NCI-H1417 treated with DMSO at 0.1 percent for 48 hours (cell line): ENCODE data around the gene PLEKHA8.

Experiments used
- DNase-seq: peaks from one replicate; lab custom pipeline; 2025; lab: John Stamatoyannopoulos, UW

Gene PLEKHA8

DNA sequence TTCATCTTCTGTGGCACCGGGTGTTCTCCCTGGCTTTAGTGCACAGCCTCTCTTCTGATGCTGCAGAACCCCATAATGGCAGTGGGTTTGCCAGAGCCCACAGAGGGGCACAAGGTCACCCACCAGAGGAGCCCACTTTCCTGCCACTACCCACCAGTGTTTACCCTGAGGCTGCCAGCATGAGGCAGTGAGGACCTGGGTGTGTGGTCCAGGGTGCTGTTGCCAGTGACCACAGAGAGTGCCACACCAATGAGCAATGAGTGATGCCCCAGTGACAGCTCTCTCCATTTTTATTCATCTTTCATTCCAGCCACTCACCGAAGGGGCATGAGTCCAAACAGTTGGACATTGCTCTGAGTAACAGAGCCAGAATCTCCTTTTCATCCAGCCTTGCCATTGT is 141.4 kb downstream of the PLEKHA8 start:
- no peak for DNase-seq

DNA sequence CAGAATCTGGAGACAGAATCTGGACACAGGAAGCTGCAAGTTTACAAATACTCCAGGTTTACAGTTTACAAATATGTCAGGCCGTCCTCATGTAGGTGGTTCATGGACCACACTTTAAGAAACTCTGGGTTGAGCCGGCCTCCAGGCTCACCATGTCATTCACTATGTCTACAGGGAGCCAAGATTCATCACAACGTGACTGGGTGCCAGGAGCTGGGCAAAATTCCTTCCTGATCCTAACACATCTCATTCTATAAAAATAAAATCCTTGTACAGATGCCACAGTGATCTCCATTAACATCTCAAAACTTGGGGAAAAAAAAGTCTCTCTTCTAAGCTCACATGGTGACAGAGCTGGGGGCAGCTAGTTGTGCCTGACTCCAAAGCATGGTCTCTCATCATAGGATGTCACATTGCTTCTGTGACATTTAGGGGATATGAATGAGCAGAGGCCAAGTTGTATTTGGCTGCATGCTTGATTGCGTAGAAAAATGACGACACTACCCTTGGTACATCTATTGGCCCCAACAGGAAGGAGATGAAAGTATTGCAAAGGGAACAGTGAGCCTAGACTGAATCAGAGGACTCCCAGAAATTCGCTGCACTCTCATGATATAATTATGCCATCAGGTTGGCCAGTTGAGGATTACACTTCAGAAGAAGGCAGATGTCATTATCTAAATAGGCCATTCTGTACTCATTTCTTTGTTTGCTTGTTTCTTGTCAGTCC is 142.4 kb downstream of the PLEKHA8 start:
- no peak for DNase-seq

DNA sequence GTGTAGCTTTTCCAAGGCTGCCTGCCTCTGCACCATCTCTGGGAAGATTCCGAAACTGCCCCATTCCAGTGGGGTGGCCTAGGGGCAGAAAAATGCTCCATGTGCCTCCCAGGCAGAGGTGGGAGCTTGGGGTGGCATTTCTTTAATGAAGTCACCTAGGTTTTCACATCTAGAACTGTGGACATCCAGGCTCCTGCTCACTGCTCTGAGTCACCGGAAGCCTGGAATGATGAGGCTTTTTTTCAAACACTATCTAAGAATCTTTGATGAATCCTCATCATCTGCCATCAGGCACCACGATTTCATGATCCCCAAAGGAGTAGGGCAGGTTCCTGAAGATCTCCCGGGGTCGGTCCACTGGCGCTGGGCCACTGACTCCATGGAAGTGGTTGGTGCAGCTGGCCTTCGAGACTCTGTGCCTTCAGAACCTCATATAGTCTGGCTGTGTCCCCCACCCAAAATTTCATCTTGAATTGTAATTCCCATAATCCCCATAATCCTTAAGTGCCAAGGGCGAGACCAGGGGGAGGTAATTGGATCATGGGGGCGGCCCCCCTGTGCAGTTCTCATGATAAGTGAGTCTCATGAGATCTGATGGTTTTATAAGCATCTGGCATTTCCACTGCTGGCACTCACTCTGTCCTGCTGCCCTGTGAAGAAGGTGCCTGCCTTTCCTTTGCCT is 143.7 kb downstream of the PLEKHA8 start:
- no peak for DNase-seq

DNA sequence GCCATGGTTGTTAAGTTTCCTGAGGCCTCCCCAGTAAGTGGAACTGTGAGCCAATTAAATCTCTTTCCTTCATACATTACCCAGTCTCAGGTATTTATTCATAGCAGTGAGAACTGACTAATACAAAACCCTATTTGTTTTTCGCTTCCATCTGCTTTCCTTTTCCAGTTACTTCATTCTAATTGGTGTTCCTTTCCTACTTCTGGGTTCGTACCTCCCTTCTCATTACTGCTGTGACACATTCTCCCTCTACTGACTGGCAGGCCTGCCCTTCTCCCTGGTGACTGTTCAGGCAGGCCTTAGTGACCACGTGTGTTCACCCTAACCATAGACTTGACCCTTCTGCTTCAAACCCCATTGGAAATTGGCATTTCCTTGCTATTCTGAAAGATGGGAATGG is 144.2 kb downstream of the PLEKHA8 start:
- no peak for DNase-seq

DNA sequence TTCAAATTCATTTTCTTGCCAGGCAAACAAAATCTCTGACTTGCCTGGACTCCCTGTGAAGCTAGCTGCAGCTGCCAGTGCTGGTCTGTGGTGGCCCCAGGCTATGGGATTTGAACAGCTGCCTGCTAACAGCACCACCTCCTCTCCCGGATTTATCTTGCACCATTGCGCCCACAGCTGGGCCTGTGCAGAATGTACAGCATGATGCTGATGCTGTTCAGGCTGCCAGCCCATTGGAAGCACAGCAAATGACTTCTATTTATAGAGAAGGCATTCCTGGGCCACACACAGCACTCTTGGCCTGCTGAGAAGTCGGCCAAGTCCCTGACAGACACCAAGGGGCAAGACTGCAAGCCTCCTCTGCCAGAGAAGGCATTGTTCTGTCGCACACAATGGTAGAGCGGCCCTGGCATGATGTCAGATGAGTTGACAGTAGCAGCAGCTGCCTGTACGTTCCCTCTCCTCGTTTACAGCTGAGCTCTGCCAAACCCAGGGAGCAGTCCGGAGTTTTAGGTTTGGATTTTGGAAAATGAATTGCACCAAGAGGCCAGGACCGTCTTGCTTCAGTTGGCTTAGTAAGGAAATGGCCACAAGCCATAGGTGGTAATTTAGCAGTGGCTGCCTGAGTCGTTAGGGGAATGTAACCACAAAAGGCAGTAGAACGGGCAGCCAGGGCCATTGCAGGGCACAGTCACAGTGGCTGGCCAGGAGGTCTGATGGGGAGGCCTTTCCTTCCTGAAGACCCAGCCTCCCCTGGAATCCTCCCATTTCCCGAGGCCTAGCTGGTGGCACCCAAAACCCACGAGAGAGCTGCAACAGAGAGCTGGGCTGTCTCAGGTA is 145.1 kb downstream of the PLEKHA8 start:
- peak; percentile 75 for DNase-seq

DNA sequence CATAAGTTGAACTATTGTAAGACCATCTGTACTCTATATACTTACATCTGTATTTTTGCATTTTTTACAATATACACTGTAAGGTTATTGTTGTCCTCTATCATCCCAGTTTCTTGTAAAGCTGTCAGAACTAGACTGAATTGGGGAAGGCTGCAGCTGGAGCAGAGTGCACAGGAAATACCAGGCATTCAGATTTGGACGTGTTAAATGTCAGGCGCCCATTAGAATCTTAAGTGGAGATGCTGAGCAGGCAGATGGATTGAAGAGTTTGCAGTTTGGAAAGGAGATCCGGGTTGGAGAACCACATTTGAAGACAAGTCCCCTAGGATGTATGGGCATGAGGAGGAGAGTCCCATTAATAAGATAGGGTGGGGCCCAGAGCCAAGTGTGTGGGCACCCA is 147.0 kb downstream of the PLEKHA8 start:
- DNase-seq: no peak

DNA sequence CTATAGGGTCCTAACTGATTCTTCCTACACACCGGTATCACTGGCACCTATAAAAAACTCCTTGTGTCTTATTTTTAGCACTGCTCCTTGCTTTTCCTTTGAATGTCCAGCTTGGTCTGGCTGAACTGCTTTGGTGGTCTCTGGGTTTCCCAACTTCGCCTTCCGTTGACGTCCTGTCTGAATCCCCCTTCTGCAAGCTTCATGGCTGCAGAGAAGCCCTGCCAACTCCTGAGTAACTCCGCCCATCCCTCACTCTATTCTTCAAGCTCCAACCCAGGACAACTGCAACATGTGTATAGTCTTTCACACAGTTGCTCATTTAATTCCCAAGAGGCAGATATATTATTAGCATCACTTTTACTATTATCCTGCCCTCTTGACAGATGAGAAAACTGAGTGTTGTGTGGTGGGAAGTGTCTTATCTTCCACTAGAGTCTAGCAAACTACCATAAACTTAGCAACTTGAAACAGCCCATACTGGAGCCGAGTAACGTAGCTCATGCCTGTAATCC is 147.5 kb downstream of the PLEKHA8 start:
- no peak for DNase-seq

DNA sequence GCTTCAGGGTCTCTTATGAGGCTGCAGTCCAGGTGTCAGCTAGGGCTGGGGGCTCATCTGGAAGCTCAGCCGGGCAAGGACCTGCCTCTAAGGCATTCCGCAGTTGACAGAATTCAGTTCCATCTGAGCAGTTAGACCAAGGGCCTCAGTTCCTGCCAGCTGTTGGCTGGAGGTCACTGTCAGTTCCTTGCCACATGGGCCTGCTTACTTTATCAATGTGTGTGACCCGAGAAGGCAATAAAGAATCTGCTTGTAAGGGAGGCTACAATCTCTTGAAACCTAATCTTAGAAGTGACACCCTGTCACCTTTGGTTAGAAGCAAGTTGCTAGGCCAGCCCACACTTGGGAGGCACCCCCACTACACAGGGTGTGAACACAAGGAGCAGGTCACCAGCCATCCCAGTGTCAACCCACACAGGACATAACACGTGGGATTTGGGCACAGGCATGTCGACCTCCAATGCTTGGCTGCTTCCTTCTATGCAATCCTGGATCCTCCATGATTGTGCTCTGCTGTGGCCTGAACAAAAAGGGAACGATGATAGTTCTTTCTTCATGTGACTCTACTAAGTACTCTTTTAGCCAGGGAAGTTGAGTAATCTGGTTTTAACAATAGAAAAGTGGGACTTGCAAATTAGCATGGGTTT is 148.4 kb downstream of the PLEKHA8 start:
- DNase-seq: no peak

DNA sequence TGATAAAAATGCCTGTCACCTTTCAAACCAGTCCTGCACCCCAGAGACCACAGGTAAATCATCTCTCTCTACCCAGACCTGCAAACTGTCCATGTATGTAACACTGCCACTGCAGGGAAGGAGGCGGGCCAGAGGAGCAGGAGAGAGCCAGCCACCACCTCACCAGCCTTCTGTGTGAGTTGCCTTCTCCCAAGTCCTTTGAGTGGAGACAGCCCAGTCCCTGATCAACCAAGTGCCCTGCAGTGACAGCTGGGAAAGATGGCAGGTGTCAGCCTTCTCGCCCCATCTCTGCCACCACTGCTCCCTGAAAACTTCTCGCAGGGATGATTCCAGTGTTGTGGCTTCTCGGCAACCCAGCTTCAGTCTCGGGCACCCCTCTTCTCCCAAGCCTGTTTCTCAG is 149.0 kb downstream of the PLEKHA8 start:
- no peak for DNase-seq

DNA sequence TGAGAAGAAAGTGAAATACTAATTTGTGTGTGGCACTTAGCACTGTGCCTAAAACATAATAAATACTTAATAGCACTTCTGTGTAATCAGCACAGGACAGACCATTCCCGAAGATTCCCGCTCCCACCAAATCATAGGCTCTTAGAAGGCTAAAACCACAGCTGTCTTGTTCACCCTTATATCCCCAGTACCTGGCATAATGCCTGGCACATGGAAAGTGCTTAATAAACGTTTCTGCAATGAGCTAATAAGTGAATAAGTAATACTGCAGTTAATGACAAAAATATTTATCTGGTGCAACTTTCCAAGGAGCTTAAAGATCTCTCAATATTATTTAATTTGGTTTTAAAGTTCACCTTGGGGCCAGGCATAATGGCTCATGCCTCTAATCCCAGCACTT is 149.8 kb downstream of the PLEKHA8 start:
- DNase-seq: no peak

DNA sequence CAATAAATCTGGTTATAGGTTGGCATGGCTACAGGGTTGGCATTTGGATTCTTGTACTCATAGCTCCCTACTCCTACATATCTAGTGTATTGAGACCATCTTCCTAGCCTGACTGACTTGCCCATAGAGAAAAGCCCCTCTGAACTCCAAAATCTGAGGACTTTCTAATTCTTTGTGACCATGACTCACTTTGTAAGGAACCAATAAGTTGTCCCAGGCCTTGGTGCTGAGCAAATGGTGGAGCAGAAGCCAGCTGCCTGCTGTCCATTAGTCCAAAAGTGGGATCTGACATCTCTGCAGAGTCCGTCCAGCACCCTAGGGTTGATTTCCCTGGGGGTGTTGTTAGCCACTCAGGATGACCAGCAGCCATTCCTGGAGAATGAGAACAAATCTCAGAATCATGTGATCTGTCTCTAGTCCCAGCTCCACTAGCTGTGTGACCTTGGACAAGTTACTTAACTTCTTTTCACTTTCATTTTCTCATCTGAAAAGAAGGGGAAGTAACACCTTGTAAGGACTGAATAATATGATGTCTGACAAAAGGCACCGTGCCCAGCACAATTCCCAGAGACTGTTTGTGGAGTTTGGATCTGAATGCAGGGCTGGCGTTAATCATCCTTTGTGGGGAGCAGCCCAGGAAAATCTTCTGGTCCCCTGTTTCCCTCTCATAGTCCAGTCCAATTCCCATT is 150.7 kb downstream of the PLEKHA8 start:
- no peak for DNase-seq
